Left forelimb (tissue), 1 donor: ENCODE data around the gene CPSF6.
"Not testable (repeated sequence)": the region's sequence is repeated elsewhere in the genome, so short reads cannot be mapped to it uniquely, and the experiment has no call there.

Source experiments
- DNase-seq: peaks from one replicate; pipeline ENCODE4 v3.0.0-alpha.2; 2018; ENCODE audit warnings: low spot score

Gene CPSF6

DNA sequence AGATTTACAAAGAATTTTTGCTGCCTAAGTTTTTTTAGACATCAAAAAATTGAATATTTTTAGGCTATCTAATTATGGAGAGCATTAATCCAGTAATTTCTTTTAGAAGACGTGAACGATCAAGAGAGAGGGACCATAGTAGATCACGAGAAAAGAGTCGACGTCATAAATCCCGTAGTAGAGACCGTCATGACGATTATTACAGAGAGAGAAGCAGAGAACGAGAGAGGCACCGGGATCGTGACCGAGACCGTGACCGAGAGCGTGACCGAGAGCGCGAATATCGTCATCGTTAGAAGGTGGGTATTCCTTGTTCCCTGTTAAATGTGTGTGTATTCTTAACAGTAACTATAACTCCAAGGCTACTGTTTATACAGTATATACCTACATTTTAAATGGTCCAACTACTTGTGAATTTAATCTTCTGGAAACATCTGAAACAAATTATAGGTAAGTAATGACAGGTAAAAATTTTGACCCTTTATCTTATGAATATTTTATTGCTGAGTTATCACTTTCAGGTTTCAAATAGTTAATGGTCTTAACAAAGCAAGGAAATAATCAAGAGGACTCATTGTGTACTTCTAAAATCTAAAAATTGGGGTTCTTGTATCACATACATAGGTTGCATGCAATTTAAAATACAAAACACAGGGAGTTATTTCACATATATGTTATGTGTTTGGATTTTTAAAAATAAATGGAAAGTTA, 23.1 kb downstream of the CPSF6 start:
- DNase-seq, result no peak

DNA sequence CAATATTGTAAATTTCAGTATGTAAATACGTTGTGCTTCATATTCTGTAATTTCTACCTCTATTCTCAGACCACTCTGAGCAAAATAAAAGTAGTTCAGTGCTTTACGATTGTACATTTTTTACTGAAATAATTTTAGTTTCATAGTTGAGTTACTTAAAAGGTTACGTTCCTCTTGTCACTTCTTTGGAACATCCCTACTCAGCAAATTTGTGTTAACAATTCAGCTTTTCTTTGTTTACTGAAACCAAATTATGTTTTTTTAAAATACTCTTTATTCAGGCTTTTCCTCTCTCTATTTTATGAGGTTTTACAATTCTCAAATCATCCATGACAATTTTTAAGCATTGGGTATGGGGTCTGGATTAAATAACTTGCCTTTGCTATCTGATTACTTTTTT, 25.8 kb downstream of the CPSF6 start:
- no peak for DNase-seq

- not testable (repeated sequence) for DNase-seq
Measured at GRCh38 chr12:69265633-69266032, 26.3 kb downstream of the CPSF6 start.

- DNase-seq, result no peak
Measured at GRCh38 chr12:69266036-69266635, 26.8 kb downstream of the CPSF6 start.

- no peak for DNase-seq
Measured at GRCh38 chr12:69269736-69270135, 30.4 kb downstream of the CPSF6 start.

- DNase-seq, result no peak
Measured at GRCh38 chr12:69272511-69272910, 33.1 kb downstream of the CPSF6 start.

- DNase-seq, result no peak
Measured at GRCh38 chr12:69274861-69275260, 35.5 kb downstream of the CPSF6 start.

GRCh38 chr12:69275471-69275891, 36.1 kb downstream of the CPSF6 start:
- DNase-seq, result no peak

DNA sequence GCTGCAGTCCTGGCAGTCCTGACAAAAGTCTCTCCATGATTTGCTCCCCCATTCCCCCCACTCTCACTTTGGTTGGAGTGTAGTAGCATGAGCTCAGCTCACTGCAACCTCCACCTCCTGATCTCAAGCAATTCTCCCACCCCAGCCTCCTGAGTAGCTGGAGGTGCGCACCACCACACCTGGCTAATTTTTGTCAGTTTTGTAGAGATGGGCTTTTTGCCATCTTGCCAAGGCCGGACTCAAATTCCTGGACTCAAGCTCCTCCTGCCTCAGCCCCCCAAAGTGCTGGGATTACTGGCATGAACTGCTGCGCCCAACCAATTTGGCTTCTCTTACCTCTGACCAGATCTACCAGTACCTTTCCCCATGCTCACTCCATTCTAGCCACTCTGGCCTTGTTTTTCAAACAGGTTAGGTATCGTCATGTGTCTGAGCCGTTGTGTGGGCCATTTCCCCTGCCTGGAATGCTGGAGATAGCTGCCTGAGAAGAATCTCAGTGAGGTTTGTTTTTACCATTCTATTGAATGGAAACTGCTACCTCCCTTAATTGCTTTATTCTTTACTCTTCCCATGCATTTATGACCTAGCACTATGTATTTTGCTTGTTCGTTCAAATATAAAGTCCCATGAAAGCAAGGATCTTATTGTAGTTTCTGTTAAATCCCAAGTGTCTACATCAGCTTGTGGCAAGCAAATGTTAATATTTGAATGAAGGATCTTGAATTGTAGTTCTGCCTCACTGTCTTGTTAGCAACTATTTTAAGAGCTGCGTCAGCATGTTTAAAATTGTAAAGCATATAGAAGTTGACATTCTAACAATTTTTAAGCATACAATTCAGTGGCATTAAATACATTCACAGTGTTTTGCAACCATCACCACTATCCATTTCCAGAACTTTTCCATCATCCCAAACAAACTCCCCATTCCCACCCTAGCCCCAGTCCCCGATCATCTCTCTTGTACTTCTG, 39.7 kb downstream of the CPSF6 start:
- no peak for DNase-seq

DNA sequence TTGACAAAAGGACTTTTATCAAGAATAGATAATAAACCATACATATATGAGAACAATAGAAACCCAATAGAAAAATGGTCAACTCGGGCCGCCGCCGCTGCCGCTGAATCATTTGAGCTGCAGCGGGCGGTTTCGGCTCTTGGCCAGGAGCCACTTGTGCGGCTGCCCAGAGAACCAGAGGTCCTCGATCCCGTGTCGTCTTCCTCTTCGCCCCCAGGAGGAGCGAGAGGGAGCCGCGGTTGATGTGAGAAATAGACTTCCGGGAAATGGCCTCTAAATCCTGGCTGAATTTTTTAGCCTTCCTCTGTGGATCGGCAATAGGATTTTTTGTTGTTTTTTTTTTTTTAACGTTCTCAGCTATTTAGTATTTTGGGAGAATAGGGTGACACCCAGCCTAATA, 44.8 kb downstream of the CPSF6 start:
- DNase-seq, result no peak

- no peak for DNase-seq
Measured at GRCh38 chr12:69287556-69287955, 48.2 kb downstream of the CPSF6 start.

DNA sequence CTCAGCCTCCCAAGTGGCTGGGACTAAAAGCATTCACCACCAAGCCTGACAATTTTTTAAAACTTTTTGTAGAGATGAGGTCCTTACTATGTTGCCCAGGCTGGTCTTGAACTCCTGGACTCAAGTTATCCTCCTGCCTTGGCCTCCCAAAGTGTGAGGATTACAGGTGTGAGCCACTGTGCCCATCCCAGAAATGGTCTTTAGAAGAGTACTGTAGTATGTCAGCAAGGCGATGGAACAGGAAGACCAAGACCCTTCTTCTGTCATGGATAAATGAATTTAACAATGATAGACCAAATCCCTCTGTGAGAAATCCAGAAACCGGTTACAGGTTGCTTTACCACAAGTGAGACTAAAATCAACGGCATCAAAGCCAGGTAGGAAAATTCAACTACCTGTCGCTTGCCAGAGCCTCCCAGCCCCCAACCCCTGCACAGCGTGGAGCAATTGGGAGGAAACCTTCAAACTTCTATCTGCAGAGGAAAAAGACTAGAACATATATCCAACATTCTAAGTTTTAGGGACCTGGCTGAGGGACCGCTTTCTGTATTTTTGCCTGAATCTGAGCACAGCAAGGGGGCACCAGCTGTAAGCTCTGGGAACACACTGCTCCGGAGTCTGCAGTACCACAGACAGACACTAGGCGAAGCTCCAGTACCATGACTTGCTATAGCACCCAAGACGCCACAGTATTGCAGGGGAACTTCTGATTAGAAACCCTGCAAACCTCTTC, 51.3 kb downstream of the CPSF6 start:
- DNase-seq, result no peak

DNA sequence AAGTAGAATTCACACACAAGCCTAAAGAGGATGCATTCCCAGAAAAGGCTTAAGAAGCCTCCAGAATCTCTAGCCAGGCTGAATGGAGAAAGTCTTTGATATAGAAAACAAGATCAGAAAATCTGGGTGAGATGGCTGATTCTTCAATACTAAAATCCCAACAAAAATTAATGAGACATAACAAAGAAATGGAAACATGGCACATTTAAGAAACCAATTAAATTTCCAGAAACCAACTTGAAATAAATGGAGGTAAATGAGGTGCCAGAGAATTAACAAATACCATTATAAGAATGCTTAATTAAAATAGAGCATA, 51.9 kb downstream of the CPSF6 start:
- DNase-seq, result no peak

DNA sequence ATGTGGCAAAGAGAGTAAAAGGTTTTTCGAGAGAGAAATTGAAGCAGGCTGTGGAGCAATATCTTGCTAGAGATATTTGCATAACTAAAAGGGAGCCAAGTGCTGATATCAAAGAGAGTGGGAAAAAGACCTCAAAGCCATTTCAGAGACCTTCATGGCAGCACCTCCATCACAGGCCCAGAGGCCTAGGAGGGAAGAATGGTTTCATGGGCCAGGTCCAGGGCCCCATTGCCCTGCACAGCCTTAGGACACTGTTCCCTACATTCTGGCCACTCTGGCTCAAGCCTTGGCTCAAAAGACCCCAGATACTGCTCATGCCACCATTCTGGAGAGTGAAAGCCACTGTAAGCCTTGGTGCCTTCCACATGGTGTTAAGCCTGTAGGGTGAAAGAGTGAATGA, 58.8 kb downstream of the CPSF6 start:
- no peak for DNase-seq

GRCh38 chr12:69298947-69299346, 59.6 kb downstream of the CPSF6 start:
- no peak for DNase-seq

DNA sequence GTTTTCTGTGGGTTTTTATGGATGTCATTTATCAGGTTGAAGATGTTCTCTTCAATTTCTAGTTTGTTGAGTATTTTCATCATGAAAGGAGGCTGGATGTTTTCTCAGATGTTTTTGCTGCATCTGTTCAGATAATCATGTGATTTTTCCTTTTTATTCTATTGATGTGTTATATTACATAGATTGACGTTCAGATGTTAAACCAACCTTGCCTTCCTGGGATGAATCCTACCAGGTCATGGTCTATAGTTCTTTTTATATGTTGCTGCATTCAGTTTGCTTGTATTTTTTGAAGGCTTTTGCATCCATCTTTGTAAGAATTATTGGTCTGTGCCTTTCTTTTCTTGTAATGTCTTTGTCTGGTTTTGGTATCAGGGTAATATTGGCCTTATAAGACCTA, 64.9 kb downstream of the CPSF6 start:
- no peak for DNase-seq

DNA sequence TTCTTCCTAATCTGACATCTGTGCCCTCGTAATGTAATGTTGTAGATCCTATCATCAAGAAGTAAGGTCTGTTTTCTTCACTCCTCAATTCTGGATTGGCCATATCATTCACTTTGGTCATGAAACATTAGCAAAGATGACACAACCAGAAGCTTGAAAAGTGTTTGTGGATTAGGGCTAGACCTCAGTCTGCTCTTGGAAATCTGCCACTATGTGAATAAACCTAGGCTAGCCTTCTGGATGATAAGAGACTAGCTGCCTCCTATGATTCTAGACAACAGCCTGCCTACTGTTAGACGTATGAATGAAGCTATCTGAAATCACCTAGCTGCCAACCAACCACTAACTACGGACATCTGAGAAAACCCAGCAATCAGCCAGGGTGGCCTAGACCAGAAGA, 70.1 kb downstream of the CPSF6 start:
- DNase-seq, result no peak

GRCh38 chr12:69313209-69313608, 73.8 kb downstream of the CPSF6 start:
- DNase-seq, result no peak

DNA sequence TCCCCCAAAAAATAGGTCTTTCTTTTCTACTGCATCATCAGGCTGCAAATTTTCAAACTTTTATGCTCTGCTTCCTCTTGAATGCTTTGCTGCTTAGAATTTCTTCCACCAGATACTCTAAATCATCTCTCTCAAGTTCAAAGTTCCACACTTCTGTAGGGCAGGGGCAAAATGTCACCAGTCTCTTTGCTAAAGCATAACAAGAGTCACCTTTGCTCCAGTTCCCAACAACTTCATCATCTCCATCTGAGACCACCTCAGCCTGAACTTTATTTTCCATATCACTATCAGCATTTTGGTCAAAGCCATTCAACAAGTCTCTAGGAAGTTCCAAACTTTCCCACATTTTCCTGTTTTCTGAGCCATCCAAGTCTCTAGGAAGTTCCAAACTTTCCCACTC, 77.4 kb downstream of the CPSF6 start:
- not testable (repeated sequence) for DNase-seq

GRCh38 chr12:69317233-69317632, 77.9 kb downstream of the CPSF6 start:
- not testable (repeated sequence) for DNase-seq

DNA sequence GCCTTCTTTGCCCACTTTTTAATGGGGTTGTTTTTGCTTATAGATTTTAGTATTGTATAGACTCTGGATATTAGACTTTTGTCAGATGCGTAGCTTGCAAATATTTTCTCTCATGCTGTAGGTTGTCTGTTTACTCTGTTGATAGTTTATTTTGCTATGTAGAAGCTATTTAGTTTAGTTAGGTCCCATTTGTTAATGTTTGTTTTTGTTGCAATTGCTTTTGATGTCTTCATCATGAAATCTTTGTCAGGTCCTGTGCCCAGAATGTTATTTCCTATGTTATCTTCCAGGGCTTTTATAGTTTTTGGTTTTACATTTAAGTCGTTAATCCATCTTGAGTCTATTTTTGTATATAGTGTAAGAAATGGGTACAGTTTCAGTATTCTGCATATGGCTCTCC, 78.9 kb downstream of the CPSF6 start:
- DNase-seq, result no peak

- no peak for DNase-seq
Measured at GRCh38 chr12:69321351-69321750, 82.0 kb downstream of the CPSF6 start.
